SKM-1 (cell line): ENCODE measurements around the gene TBC1D9B.
"Not testable (repeated sequence)": the region's sequence is repeated elsewhere in the genome, so short reads cannot be mapped to it uniquely, and the experiment has no call there.

ENCODE experiments used
- DNase-seq: peaks from one replicate; lab custom pipeline; 2025; ENCODE audit not compliant: unreplicated experiment; lab: John Stamatoyannopoulos, UW

TBC1D9B gene

DNA sequence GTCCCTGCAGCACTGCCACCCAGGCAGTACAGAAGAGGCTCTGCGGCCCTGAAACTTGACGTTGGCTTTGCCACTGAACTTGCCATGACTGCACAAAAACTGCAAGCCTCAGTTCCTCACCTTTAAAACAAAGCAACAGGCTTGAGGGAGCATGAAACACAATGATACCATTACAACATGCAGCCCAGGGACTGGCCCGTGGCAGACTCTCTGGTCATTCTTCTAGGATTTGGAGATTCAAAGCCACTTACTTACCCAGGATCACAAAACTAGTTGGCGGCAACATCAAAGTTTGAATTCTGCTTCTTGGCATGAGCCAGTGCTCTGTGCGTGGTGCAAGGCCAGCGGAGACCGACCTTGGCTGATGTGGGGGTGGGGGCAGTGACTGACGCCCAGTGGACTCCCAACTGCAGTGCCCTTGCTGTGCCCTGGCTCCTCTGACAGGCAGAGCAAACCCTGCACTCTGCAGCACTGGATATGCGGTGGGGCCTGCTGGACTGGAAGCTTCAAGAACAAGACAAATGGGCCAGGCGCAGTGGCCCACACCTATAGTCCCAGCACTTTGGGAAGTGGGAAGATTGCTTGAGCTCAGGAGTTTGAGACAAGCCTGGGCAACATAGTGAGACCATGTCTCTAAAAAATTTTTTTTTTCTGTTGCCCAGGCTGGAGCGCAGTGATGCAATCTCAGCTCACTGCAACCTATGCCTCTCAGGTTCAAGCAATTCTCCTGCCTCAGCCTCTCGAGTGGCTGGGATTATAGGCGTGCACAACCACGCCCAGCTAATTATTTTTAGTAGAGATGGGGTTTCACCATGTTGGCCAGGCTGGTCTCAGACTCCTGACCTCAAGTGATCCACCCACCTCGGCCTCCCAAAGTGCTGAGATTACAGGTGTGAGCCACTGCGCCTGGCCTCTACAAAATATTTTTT is 68.1 kb downstream of the TBC1D9B start:
- DNase-seq = no peak

DNA sequence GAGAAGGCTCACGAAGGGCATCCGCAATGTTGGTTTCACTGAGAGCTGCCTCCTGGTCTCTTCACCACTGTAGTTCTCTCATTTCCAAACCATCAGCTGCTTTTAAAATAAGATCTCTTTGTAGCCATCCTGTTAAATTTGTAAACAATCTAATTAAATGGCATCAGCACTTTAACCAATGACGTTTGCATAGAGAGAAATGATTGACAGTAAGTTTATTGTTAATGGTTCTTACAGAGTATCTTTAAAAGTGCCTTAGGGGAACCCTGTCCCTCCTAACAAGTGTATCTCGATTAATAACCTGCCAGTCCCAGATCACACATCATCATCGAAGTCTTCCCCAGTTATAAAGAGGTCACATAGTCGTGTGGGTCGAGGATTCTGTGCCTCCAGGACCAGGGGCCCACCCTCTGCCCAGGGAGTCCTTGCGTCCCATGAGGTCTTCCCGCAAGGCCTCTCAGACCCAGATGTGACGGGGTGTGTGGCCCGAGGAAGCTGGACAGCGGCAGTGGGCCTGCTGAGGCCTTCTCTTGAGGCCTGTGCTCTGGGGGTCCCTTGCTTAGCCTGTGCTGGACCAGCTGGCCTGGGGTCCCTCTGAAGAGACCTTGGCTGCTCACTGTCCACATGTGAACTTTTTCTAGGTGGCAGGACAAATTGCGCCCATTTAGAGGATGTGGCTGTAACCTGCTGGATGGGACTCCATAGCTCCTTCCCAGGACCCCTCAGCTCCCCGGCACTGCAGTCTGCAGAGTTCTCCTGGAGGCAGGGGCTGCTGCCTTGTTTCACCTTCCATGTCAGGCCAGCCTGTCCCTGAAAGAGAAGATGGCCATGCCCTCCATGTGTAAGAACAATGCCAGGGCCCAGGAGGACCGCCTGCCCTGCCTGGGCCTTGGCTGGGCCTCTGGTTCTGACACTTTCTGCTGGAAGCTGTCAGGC is 70.4 kb downstream of the TBC1D9B start:
- DNase-seq = no peak

DNA sequence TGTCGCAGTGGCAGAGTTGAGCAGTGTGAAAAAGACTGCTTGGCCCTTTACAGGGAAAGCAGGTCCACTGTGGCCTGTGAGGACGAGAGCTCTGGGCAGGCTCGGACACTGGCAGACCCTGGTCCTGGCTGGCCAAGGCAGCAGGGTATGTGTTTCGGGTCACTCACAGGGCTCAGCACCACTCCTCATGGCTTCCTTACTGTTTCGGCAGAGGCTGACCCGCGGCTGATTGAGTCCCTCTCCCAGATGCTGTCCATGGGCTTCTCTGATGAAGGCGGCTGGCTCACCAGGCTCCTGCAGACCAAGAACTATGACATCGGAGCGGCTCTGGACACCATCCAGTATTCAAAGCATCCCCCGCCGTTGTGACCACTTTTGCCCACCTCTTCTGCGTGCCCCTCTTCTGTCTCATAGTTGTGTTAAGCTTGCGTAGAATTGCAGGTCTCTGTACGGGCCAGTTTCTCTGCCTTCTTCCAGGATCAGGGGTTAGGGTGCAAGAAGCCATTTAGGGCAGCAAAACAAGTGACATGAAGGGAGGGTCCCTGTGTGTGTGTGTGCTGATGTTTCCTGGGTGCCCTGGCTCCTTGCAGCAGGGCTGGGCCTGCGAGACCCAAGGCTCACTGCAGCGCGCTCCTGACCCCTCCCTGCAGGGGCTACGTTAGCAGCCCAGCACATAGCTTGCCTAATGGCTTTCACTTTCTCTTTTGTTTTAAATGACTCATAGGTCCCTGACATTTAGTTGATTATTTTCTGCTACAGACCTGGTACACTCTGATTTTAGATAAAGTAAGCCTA is 71.3 kb downstream of the TBC1D9B start:
- no peak for DNase-seq

DNA sequence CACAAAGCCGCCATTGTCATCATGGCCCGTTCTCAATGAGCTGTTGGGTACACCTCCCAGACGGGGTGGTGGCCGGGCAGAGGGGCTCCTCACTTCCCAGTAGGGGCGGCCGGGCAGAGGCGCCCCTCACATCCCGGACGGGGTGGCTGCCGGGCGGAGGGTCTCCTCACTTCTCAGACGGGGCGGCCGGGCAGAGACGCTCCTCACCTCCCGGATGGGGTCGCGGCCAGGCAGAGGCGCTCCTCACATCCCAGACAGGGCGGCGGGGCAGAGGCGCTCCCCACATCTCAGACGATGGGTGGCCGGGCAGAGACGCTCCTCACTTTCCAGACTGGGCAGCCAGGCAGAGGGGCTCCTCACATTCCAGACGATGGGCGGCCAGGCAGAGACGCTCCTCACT is 72.8 kb downstream of the TBC1D9B start:
- not testable (repeated sequence) for DNase-seq

DNA sequence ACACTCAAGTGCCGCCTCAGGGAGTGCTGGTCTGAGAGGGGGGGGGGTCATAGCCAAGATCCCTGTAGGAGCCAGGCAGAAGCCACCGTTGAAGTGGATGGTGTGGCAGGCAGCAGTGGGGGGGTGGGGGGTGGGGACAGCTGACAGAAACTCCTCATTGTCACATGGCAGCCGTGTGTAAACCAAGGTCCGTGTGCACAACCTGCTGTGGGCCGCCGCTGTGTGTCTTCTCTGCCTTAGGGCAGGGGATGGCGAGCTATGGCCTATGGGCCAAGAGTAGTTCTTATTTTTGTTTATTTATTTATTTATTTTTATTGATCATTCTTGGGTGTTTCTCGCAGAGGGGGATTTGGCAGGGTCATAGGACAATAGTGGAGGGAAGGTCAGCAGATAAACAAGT is 73.6 kb downstream of the TBC1D9B start:
- no peak for DNase-seq

DNA sequence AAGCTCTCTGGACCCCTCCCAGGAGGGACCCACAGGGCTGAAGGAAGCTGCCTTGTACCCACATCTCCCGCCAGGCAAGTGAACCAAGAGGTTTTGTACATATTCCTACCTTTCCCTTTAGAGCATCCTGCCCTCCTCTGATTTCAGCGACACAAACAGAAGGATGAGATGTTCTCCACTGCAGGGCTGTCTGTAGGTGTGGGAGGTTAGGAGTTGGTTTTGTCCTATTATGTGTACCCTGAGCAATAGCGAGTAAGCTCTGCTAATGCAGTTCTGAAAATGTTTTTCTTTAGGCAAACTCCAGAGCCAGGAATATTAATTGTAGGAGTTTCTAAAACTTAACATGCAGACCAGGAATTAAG is 74.0 kb downstream of the TBC1D9B start:
- DNase-seq = no peak

DNA sequence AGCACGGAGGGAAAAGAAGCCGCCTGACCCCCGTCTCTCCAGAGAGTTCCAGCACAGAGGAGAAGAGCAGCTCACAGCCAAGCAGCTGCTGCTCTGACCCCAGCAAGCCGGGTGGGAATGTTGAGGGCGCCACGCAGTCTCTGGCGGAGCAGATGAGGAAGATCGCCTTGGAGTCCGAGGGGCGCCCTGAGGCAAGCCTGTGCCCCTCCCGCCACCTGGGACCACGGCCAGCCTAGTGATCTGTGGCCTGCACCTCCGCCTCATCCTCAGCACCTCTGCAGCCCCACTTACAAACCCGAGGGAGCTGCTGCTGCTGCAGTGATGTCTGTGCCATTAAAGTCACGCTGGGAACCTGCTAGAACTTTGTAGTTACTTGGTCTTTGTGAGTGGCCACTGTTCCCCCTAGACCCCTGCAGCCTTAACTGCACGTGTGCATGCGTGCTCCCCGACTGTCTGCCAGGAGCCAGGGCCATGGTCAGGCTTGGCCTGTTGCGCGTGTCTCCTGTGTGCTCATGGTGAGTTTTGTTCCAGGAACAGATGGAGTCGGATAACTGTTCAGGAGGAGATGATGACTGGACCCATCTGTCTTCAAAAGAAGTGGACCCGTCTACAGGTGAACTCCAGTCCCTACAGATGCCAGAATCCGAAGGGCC is 74.5 kb downstream of the TBC1D9B start:
- DNase-seq = no peak

DNA sequence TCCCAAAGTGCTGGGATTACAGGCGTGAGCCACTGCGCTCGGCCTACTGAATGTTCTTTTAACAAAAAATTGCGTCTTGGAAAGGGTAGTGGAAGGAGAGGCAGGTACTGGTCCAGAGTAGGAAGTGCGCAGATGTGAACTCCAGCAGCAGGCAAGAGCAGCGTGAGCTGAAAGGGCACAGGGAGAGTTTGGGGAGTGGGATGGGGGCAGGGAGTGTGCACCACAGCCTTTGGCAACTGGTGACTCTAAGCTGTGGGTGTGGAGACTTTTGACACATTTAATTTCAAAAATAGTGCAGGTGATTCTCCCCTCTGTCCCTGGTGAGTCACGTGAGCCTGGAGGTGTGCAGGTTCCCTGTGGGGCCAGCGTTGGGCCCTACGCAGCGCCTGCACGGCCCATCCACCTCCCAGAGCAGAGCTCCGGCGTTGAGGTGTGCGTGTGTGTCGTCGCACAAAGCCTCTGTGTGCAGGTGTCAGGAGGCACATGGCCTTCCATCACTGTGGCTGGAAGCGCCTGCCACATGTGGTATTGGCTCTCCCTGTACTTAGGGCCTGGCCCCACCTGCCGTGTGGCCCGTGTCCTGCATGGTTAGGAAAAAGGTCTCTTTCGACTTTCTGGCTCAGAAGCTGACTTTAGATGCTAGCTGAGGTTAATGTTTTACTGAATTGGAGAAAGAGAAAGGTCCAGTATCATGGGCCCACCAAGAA is 75.5 kb downstream of the TBC1D9B start:
- no peak for DNase-seq

DNA sequence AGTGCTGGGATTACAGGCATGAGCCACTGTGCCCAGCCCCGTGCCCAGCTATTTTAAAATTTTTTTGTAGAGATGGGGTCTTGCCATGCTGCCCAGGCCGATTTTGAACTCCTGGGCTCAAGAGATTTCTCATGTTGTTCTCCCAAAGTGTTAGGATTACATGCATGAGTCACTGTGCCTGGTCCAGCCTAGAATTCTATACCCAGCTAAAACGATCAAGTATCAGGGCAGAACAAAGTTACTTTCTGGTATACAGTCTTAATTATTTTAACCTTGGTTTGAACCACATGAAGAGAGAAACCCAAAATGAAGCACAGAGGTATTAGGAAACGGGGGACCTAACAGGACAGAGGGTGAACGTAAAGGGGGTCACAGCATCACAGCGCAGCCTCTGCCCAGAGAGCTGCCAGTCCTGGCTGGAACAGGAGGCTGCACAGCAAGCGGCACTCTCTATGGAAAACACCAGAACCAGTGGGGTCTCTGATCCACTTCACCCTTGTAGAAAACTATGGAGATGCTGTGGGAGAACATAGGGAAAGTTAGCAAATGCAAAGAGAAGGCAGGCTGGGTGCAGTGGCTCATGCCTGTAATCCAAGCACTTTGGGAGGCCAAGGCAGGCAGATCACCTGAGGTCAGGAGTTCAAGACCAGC is 76.8 kb downstream of the TBC1D9B start:
- no peak for DNase-seq

DNA sequence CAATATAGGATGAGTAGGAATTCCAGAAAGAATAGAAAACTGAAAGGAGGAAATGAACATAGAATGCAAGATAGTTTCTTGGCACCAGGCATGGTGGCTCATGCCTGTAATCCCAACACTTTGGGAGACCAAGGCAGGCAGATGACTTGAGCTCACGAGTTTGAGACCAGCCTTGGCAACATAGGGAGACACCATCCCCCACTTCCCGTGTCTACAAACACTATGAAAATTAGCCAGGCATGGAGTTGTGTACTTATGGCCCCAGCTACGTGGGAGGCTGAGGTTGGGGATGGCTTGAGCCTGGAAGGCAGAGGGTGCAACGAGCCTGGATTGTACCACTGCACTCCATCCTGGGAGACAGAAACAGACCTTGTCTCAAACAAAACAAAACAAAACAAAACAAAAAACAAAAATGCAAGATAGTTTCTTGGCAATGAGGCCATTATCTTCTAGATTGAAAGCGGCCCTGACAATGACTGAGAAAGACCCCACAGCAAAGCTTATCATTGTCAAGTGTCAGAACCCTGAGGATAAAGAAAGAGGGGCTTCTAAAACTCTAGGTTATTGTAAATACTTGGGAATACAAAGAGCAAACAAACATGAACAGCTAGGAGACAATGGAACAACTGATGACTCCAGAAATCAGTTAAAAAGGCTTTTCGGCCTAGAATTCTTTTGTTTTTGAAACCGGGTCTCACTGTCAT is 77.8 kb downstream of the TBC1D9B start:
- DNase-seq = no peak

DNA sequence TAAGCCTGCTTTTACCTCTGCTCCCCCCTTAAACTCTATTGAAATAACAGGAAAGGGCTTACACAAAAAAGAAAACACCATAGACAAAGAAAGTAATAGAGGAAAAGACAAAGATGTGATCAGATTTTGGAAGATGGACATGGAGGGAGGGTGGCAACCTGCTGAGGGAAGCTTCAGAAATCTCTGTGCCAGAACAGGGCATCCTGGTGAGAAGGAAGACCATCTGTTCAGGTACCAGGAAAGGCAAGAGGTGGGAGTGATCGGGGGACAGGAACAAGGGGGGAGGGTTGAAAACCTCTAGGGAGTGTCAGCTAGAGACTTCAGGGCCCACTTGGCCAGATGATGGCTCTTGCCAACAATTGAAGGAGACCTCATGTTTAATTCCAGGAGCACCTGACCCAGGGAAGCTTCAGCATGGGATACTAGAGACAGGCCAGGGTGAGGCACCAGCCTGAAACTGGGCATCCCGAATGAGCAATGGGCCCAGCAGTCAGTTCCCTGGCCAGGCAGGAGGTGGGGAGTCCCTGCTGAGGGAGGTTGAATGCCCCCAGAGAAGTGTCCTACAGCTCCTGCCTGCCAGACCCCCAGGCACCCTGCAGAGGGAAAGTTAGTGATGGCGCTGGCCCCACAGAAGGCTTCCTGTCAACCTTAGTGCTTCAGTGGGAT is 78.8 kb downstream of the TBC1D9B start:
- no peak for DNase-seq

DNA sequence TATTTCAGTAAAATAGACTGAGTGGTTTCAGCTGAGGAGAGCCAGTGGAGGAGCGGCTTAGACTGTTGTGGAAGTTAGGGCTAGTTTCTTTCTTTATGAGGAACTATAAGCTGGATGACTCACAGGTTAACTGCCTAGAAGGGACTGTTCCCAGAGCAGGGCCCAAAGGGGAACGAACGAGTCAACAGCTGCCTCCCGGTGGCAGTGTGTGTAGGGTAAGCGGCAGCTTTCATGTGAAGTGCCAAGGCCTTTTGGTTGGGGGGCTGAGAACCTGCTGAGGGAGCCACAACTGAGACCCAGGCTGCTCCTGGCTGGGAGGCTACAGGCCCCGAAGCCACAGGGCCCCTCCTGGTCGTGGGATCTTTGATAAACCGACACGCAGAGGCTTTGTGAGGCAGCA is 80.0 kb downstream of the TBC1D9B start:
- DNase-seq = peak; percentile 76

DNA sequence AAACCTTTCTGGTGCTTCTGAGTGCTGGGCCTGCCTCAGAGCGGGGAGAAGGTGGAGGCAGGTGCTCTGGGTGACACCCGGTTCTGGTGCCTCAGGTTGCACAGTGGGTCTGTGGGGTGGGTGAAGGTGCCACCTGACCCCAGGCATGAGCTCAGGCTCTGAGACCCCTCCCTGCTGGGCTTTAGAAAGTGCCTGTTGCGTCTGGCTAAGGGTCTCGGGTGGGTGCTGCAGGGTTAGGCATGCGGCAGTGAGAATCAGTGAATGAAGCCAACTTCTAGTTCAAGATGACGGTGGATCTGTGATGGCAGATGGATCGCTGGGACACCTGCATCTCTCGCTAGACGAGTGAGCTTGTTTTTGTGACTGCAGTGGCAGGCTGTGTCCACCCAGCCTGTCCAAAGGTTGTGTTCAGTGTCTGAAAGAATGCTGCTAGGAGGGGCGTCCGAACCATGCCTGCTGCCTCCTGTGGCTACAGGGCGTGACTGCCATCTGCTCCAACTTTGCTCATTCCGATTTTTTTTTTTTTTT is 82.0 kb downstream of the TBC1D9B start:
- no peak for DNase-seq

DNA sequence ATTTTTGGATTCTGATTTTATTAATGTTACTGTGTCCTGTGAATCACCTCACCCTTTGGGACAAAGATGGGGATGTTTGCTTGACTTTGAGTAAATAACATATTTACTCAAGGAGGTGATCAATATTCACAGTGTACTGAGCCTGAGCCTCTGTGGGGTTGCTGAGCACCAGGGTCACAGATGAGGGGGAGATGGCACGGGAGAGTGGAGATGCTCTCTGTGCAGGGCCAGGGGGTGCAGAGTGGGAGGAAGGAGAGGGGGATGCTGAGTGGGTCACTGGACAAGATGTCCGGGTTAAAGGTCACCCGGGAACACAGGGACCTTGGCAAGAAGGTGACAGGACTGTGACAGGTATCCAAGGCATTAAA is 83.0 kb downstream of the TBC1D9B start:
- no peak for DNase-seq

DNA sequence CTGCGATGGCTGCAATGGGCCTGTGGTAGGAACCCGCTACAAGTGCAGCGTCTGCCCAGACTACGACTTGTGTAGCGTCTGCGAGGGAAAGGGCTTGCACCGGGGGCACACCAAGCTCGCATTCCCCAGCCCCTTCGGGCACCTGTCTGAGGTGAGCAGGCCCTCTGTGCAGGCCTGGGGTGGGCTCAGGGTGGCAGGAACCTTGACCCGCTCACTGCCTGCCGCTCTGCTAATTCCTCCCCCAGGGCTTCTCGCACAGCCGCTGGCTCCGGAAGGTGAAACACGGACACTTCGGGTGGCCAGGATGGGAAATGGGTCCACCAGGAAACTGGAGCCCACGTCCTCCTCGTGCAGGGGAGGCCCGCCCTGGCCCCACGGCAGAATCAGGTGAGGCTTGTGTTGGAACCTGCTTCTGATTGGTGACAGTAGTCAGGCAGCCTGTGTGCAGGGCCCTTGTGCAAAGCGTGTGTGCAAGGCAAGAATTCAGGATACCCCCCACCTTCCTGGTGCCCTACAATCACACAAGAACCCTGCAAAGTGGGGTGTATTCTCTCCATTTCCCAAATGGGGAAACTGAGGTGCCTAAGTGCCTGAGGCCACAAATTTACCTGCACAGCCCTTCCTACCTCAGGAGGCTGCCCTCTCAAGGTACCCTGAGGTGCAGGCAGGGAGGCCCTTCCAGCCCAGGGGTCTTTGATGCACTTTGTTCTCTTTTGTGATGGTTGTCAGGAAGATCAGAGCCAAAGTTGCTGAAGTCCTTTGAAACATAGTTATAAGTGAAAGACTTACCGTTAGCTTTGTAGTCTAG is 83.6 kb downstream of the TBC1D9B start:
- no peak for DNase-seq

DNA sequence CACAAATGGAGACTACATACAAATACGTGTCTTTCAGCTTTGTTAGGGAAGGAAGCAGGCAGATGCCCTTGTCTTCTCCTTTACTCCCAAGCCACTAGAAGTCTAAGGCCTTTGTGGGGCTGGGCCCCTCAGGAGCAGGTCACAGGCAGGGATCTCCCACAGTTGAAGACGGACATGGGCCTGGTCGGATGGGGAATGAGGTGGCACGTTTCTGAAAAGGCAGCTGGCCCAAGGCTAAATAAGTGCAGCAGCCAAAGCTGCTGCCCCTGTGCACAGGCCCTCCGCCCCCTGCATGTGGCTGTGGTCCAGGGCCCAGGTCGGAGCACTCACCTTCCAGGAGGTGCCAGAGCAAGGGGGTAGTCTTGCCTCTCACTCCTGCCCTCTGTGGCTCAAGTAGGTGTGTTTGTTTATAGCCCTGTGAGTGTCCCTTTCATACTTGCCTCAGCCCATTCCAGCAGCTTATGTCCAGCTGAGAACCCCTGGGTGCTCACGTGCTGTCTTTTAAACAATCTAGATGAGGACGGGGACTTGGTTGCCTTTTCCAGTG is 85.2 kb downstream of the TBC1D9B start:
- DNase-seq = no peak

DNA sequence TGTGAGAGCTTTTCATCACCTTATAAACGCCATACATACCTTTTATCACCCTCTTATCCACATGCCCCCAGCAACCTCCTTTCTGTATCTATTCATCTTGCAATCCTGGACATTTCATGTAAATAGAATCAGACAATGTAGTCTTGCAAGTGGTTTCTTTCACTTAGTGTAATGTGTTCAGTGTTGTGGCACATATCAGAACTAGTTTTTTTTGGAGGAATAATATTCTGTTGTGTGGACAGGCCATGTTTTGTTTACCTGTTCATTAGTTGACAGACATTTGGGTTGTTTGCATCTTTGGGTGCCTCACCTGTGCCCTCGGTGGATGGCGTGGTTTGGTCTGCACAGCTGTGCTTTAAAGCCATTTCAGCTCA is 85.7 kb downstream of the TBC1D9B start:
- DNase-seq = no peak
